HepG2 (cell line): ENCODE results near the gene ZNF148. TPM values are rescaled to one million over a fixed set of nuclear protein-coding genes. Genes with fewer than 3 reads are reported as not detected.

Source experiments
- ATAC-seq: fragments of 200-7000 bp; cut with Tn5 transposase; 3 replicates; pipeline ENCODE4 v1.9.1; 2020; ENCODE audit warnings: mild to moderate bottlenecking, moderate library complexity
- BruUV-seq: library from RNA; stranded (reverse); fragments of 400-500 nt; replicated peaks from 2 replicates; lab custom pipeline; 2021; lab: Mats Ljungman, UMichigan
- CTCF ChIA-PET: fragments of 300-600 bp; formaldehyde crosslinking; extraction: SDS; loops from one replicate; lab custom pipeline; 2021; ENCODE audit warnings: low total read pairs, inconsistent platforms, low intra/inter-chr PET ratio; lab: Yijun Ruan, JAX
- POLR2A ChIA-PET: fragments of 350-600 bp; sonication (Branson Sonifier 250); formaldehyde crosslinking; loops from one replicate; lab custom pipeline; 2020; ENCODE audit warnings: antibody characterized with exemption, inconsistent platforms; lab: Yijun Ruan, JAX
- DNase-seq: peaks from one replicate; pipeline ENCODE4 v3.0.0-alpha.2; 2015; ENCODE audit warnings: low spot score
- FAIRE-seq: peaks from 3 replicates; lab custom pipeline; 2011; peaks lifted over from hg19 to GRCh38; lab: Jason Lieb, UNC
- H2AFZ ChIP-seq: one replicate; pipeline ENCODE4 v1.6.1; 2011; ENCODE audit warnings: low read length, inconsistent platforms
- H3K27ac ChIP-seq: fragments of 300-600 bp; 3 replicates; pipeline ENCODE4 v1.8.0; 2011; ENCODE audit warnings: mixed run types, mild to moderate bottlenecking, mixed read lengths, low read length, inconsistent platforms; ENCODE audit not compliant: insufficient read depth; ENCODE audit errors: extremely low read length
- H3K27me3 ChIP-seq, 2 experiments: fragments of 200-600 bp in 1 of 2; 2 replicates in 1 of 2; 3 replicates in 1 of 2; pipeline versions ENCODE4 v1.6.0 to v1.8.0; 2011; ENCODE audit warnings: low read length in 2 of 2, mild to moderate bottlenecking in 2 of 2, moderate library complexity in 2 of 2, inconsistent platforms in 1 of 2; ENCODE audit not compliant: insufficient read depth in 2 of 2, control insufficient read depth in 1 of 2
- H3K36me3 ChIP-seq, 2 experiments: fragments of 200-600 bp in 1 of 2; replicated peaks in 1 of 2; 2 replicates in 1 of 2; 3 replicates in 1 of 2; pipeline versions ENCODE4 v1.5.1 to v1.8.0; 2011; ENCODE audit warnings: low read length in 2 of 2, inconsistent platforms in 1 of 2; ENCODE audit not compliant: insufficient read depth in 2 of 2, control insufficient read depth in 1 of 2
- H3K4me1 ChIP-seq: 2 replicates; pipeline ENCODE4 v1.5.1; 2012; ENCODE audit warnings: low read length, inconsistent platforms; ENCODE audit not compliant: insufficient read depth
- H3K4me2 ChIP-seq: 2 replicates; pipeline ENCODE4 v1.6.0; 2011; ENCODE audit warnings: low read depth, low read length, inconsistent platforms
- H3K4me3 ChIP-seq, 3 experiments: fragments of 200-600 bp in 1 of 3; sonication (generic), shearing (Covaris generic) in 1 of 3; replicated peaks in 1 of 3; 2 replicates each; pipeline ENCODE4 v1.5.1; 2011 to 2016; ENCODE audit warnings: low read length in 3 of 3, inconsistent platforms in 2 of 3, low read depth in 2 of 3, mild to moderate bottlenecking in 2 of 3, control low read depth in 1 of 3, mixed read lengths in 1 of 3; ENCODE audit not compliant: insufficient read depth in 1 of 3
- H3K79me2 ChIP-seq: one replicate; pipeline ENCODE4 v1.6.1; 2011; ENCODE audit warnings: low read length, inconsistent platforms; ENCODE audit not compliant: insufficient read depth
- H3K9ac ChIP-seq: 2 replicates; pipeline ENCODE4 v1.6.0; 2011; ENCODE audit warnings: mild to moderate bottlenecking, low read depth, low read length, inconsistent platforms; ENCODE audit not compliant: insufficient read depth
- H3K9me3 ChIP-seq: 2 replicates; pipeline ENCODE4 v1.5.1; 2012; ENCODE audit warnings: mild to moderate bottlenecking, low read length
- H4K20me1 ChIP-seq: 2 replicates; pipeline ENCODE4 v1.6.0; 2011; ENCODE audit warnings: inconsistent platforms, mild to moderate bottlenecking, low read length, moderate library complexity; ENCODE audit not compliant: insufficient read depth
- AFF4 ChIP-seq: sonication (generic); formaldehyde crosslinking; IDR thresholded peaks from 2 replicates; pipeline ENCODE4 v1.4.0; 2020; ENCODE audit warnings: missing genetic modification reagents
- ARID3A ChIP-seq: IDR thresholded peaks from 2 replicates; pipeline ENCODE4 v1.6.1; 2012; ENCODE audit warnings: low read depth, low read length, improper control_type of control experiment
- ERF ChIP-seq: IDR thresholded peaks from 2 replicates; pipeline ENCODE4 v1.6.1; 2018; ENCODE audit warnings: missing biosample characterization, missing genetic modification reagents
- HES4 ChIP-seq: sonication (generic); formaldehyde crosslinking; IDR thresholded peaks from 2 replicates; pipeline ENCODE4 v1.9.0; 2021; ENCODE audit warnings: mild to moderate bottlenecking, missing genetic modification reagents, borderline replicate concordance
- KDM5A ChIP-seq: fragments of 200-600 bp; sonication (generic); IDR thresholded peaks from 2 replicates; pipeline ENCODE4 v1.7.0; 2018; ENCODE audit warnings: antibody characterized with exemption, mild to moderate bottlenecking, low read length, borderline replicate concordance
- KLF11 ChIP-seq: IDR thresholded peaks from 2 replicates; pipeline ENCODE4 v1.6.1; 2016; ENCODE audit warnings: missing compliant biosample characterization
- KLF6 ChIP-seq: IDR thresholded peaks from 2 replicates; pipeline ENCODE4 v1.8.0; 2016; ENCODE audit warnings: missing biosample characterization, missing genetic modification reagents
- MAFG ChIP-seq: sonication (generic); formaldehyde crosslinking; IDR thresholded peaks from 2 replicates; pipeline ENCODE4 v1.5.1; 2020; ENCODE audit warnings: mild to moderate bottlenecking, missing genetic modification reagents
- POGZ ChIP-seq: sonication (generic); formaldehyde crosslinking; IDR thresholded peaks from 2 replicates; pipeline ENCODE4 v1.4.0; 2020; ENCODE audit warnings: mild to moderate bottlenecking, missing genetic modification reagents
- SALL1 ChIP-seq: sonication (generic); formaldehyde crosslinking; IDR thresholded peaks from 2 replicates; pipeline ENCODE4 v1.8.0; 2022; ENCODE audit warnings: mild to moderate bottlenecking, missing genetic modification reagents
- SSRP1 ChIP-seq: IDR thresholded peaks from 2 replicates; pipeline ENCODE4 v1.6.1; 2016; ENCODE audit warnings: control low read depth
- TBP ChIP-seq: sonication (generic); formaldehyde crosslinking; IDR thresholded peaks from 2 replicates; pipeline ENCODE4 v1.5.0; 2020; ENCODE audit warnings: missing genetic modification reagents
- U2AF1 ChIP-seq: fragments of 200-400 bp; formaldehyde crosslinking; optimal IDR thresholded peaks from 2 replicates; pipeline ENCODE3; 2017; ENCODE audit warnings: mild to moderate bottlenecking, low read depth, low read length
- ZKSCAN1 ChIP-seq: fragments of 150-350 bp; IDR thresholded peaks from 2 replicates; pipeline ENCODE4 v1.6.1; 2014; ENCODE audit warnings: low read length
- ZNF580 ChIP-seq: IDR thresholded peaks from 2 replicates; pipeline ENCODE4 v1.6.1; 2016; ENCODE audit warnings: low read depth, borderline replicate concordance
- ZNF615 ChIP-seq: sonication (generic); formaldehyde crosslinking; IDR thresholded peaks from 2 replicates; pipeline ENCODE4 v1.5.0; 2020; ENCODE audit warnings: mild to moderate bottlenecking, missing genetic modification reagents, borderline replicate concordance
- ZNF691 ChIP-seq: sonication (generic); formaldehyde crosslinking; IDR thresholded peaks from 2 replicates; pipeline ENCODE4 v1.4.0; 2020; ENCODE audit warnings: missing genetic modification reagents, low read depth, mild to moderate bottlenecking, borderline replicate concordance
- ZNF788 ChIP-seq: sonication (generic); formaldehyde crosslinking; IDR thresholded peaks from 2 replicates; pipeline ENCODE4 v1.5.0; 2020; ENCODE audit warnings: mild to moderate bottlenecking, missing genetic modification reagents, borderline replicate concordance
- WGBS: methylation state at CpG from one replicate; pipeline ENCODE4 v1.1.6; 2017; ENCODE audit warnings: low lambda C conversion rate; 5-methylcytosine and 5-hydroxymethylcytosine counted together
- in situ Hi-C: cut with HindIII; loops from 2 replicates; pipeline ENCODE4 v1.10.0; 2017; ENCODE audit warnings: low pct_unique_long_range_greater_than_20kb; ENCODE audit not compliant: extremely low pct_ligation_motif_present
- intact Hi-C: fragments of 100-400 bp; cut with micrococcal nuclease; formaldehyde crosslinking; loops from one replicate; pipeline ENCODE4 v1.10.0; 2022; ENCODE audit not compliant: unreplicated experiment
- polyA plus RNA-seq, 8 experiments: library from polyadenylated mRNA; depleted of rRNA in 3 of 8; stranded (reverse) in 7 of 8; unstranded in 1 of 8; fragments of >200 nt; fragmentation: Illumina TruSeq in 4 of 8; extraction: Trizol in 4 of 8; gene quantifications; 2 replicates each; pipeline versions ENCODE4 v1.2.1 to v1.2.3, GENCODE V29; 2011 to 2016; ENCODE audit warnings: low read depth in 4 of 8, missing spikeins in 1 of 8, mixed read lengths in 1 of 8; ENCODE audit not compliant: insufficient read depth in 1 of 8
- total RNA-seq, 5 experiments: library from RNA; depleted of rRNA; stranded (reverse); fragments of >200 nt; fragmentation: Illumina TruSeq; extraction: Trizol; gene quantifications; 2 replicates each; pipeline ENCODE4 v1.2.3, GENCODE V29; 2016; ENCODE audit warnings: low read depth in 1 of 5

The ZNF148 gene
- total and polyA plus RNA-seq, 2 of the 13 experiments (the other 11 are each of a cell fraction or from before 2014, with no cell fraction given) = 10.6 to 36.1 TPM

- WGBS = 83% methylated on average over 18 of the region's 28 CpGs
- H3K27ac ChIP-seq = no peak overlapping the region
- CTCF ChIA-PET = no interaction called here
- no peaks in the 10 kb centered on the region for H3K79me2 ChIP-seq
- H3K27me3 ChIP-seq = peaks cover 0 to 18% of the 10 kb centered on the region in 2 experiments; a peak in 3 of 5 replicates
- H3K4me2 ChIP-seq = peak overlapping the region; percentile 85; the same call in 1 of the 2 replicates
- no peak; the same call in 2 of the 3 replicates for ATAC-seq
- POLR2A ChIA-PET = no interaction called here
- no peak for DNase-seq
- H3K36me3 ChIP-seq = no peaks in the 10 kb centered on the region
- H3K9ac ChIP-seq = no peak overlapping the region
- TF ChIP-seq SALL1 (CRISPR knock-in tag) (no peak), MAFG (CRISPR knock-in tag) (no peak), ZNF788 (CRISPR knock-in tag) (no peak), KLF6 (CRISPR knock-in tag) (no peak), ZKSCAN1 (no peak), ARID3A (no peak), ZNF691 (CRISPR knock-in tag) (no peak), U2AF1 (no peak), KLF11 (CRISPR knock-in tag) (no peak), ZNF615 (CRISPR knock-in tag) (no peak), KDM5A (no peak), TBP (CRISPR knock-in tag) (no peak), AFF4 (CRISPR knock-in tag) (no peak), ERF (CRISPR knock-in tag) (no peak), HES4 (CRISPR knock-in tag) (no peak), ZNF580 (CRISPR knock-in tag) (no peak), SSRP1 (CRISPR knock-in tag) (no peak), POGZ (CRISPR knock-in tag) (no peak)
- intact Hi-C loops (no loop called here), in situ Hi-C loops (no loop called here)
- peak overlapping the region in 1 of 3 experiments; percentile 68; a peak in 1 of 6 replicates for H3K4me3 ChIP-seq
- FAIRE-seq = no peak
- H2AFZ ChIP-seq = no peak overlapping the region
- H4K20me1 ChIP-seq = no peaks in the 10 kb centered on the region
- peaks cover 47% of the 10 kb centered on the region for H3K4me1 ChIP-seq
- no TSS peak for BruUV-seq
- no peaks in the 10 kb centered on the region for H3K9me3 ChIP-seq
Measured at GRCh38 chr3:125212091-125212508, 163.0 kb downstream of the ZNF148 start.
